Upper lobe of left lung (tissue), 6 donors: Measurements from ENCODE around the gene KRTAP15-1. TPM values are rescaled to one million over a fixed set of nuclear protein-coding genes. Genes with fewer than 3 reads are reported as not detected.

Experiments
- ATAC-seq, 2 donors: fragments of 200-7000 bp; cut with Tn5 transposase; one replicate each; pipeline ENCODE4 v1.9.1; 2022; ENCODE audit warnings: mild to moderate bottlenecking in 2 of 2, moderate library complexity in 2 of 2; ENCODE audit not compliant: low FRiP score in 2 of 2
- DNase-seq, 2 donors: peaks; one replicate each; pipeline ENCODE4 v3.0.0-alpha.2; 2019 to 2020
- H3K27ac ChIP-seq, 4 donors: fragments of 200-600 bp; sonication (generic); one replicate each; pipeline ENCODE4 v1.5.1; 2016 to 2019
- H3K27me3 ChIP-seq, 4 donors: fragments of 200-600 bp; sonication (generic); one replicate each; pipeline ENCODE4 v1.5.1; 2017 to 2019
- H3K36me3 ChIP-seq, 4 donors: fragments of 200-600 bp; sonication (generic); one replicate each; pipeline ENCODE4 v1.5.1; 2016 to 2019
- H3K4me1 ChIP-seq, 4 donors: fragments of 200-600 bp; sonication (generic); one replicate each; pipeline ENCODE4 v1.5.1; 2018 to 2019
- H3K4me3 ChIP-seq, 4 donors: fragments of 200-600 bp; sonication (generic); one replicate each; pipeline ENCODE4 v1.5.1; 2017 to 2019; ENCODE audit warnings: mild to moderate bottlenecking in 2 of 4, moderate library complexity in 1 of 4
- H3K9me3 ChIP-seq, 4 donors: fragments of 200-600 bp; sonication (generic); one replicate each; pipeline ENCODE4 v1.5.1; 2018 to 2019
- CTCF ChIP-seq, 6 experiments: fragments of 450-650 bp in 4 of 6; fragments of 200-600 bp in 2 of 6; sonication (generic) in 2 of 6; IDR thresholded peaks; one replicate each; pipeline ENCODE4 v1.5.1; 2016 to 2019; ENCODE audit warnings: antibody characterized with exemption in 6 of 6
- EP300 ChIP-seq, 4 donors: sonication (generic); formaldehyde crosslinking; IDR thresholded peaks; one replicate each; pipeline ENCODE4 v1.5.1; 2017; ENCODE audit warnings: antibody characterized with exemption in 4 of 4, control low read depth in 2 of 4
- POLR2A ChIP-seq, 4 donors: fragments of 450-650 bp; IDR thresholded peaks; one replicate each; pipeline ENCODE4 v1.5.1; 2016 to 2017; ENCODE audit warnings: antibody characterized with exemption in 4 of 4, mild to moderate bottlenecking in 2 of 4
- POLR2AphosphoS5 ChIP-seq, 2 donors: sonication (generic); formaldehyde crosslinking; IDR thresholded peaks; one replicate each; pipeline ENCODE4 v1.5.1; 2017; ENCODE audit warnings: antibody characterized with exemption in 2 of 2
- WGBS, 2 donors: methylation state at CpG; one replicate each; pipeline ENCODE4 v1.1.5; 2017 to 2018; 5-methylcytosine and 5-hydroxymethylcytosine counted together
- total RNA-seq, 6 donors: library from RNA; depleted of rRNA in 4 of 6; stranded (reverse); fragments of >200 nt in 4 of 6; gene quantifications; one replicate each; pipeline versions ENCODE4 v1.1.0 to v1.2.1, GENCODE V29; 2016 to 2021
- donor health status: DM: no; HTN: no; CAD: no; lungs with moderate emphysema.
- donor health status: DM: no; HTN: yes; CAD: no; lungs with severe emphysema.

KRTAP15-1 gene
- total RNA-seq, 6 donors from 2014 or later: not detected

DNA sequence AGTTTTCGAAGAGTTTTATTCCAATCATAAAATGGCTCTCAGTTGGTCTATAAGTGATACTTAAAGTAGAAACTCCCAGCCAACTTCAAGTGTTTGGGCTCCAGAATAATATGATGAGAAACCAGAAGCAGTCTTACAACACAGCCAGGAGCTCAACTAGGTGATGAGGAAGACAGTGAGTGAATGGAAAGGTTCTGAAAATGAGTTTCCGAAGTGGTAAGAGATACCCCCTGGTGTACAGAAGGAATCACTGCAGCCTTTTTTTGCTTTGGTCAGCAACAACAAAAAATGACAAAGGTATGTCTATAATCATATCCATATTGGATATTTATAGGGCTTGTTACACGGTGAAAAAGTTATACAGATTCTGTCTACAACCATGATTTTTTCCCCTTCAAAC lies 23.6 kb downstream of the KRTAP15-1 start:
- H3K9me3 ChIP-seq: no peaks in the 10 kb centered on the region
- ATAC-seq (no peak), DNase-seq (no peak)
- no peak overlapping the region for H3K4me3 ChIP-seq
- no peaks in the 10 kb centered on the region for H3K36me3 ChIP-seq
- no peak for TF ChIP-seq EP300 (IDR thresholded peaks at IDR 0.05)
- TF ChIP-seq CTCF (IDR thresholded peaks at IDR 0.05): peak in 1 of 6 experiments; percentile 23
- no peaks in the 10 kb centered on the region for H3K27me3 ChIP-seq
- H3K4me1 ChIP-seq: no peaks in the 10 kb centered on the region
- WGBS, 2 donors: 42 to 68% methylated on average over 3 of the region's 3 CpGs
- H3K27ac ChIP-seq: no peak overlapping the region

GRCh38 chr21:30468900-30469714 lies 29.0 kb downstream of the KRTAP15-1 start:
- no peaks in the 10 kb centered on the region for H3K27me3 ChIP-seq
- WGBS, 2 donors: 51 to 65% methylated on average over 6 of the region's 6 CpGs
- H3K36me3 ChIP-seq: no peaks in the 10 kb centered on the region
- DNase-seq (no peak), ATAC-seq (no peak)
- H3K9me3 ChIP-seq: no peaks in the 10 kb centered on the region
- H3K27ac ChIP-seq: no peak overlapping the region
- TF ChIP-seq POLR2A (IDR thresholded peaks at IDR 0.05) (no peak), POLR2AphosphoS5 (IDR thresholded peaks at IDR 0.05) (no peak), CTCF (IDR thresholded peaks at IDR 0.05) (no peak), EP300 (IDR thresholded peaks at IDR 0.05) (no peak)
- no peak overlapping the region for H3K4me3 ChIP-seq
- H3K4me1 ChIP-seq: no peaks in the 10 kb centered on the region

GRCh38 chr21:30478004-30478403 lies 37.9 kb downstream of the KRTAP15-1 start:
- H3K9me3 ChIP-seq: no peaks in the 10 kb centered on the region
- no peaks in the 10 kb centered on the region for H3K4me1 ChIP-seq
- ATAC-seq (no peak), DNase-seq (no peak)
- no peak overlapping the region for H3K27ac ChIP-seq
- no peak overlapping the region for H3K4me3 ChIP-seq
- H3K27me3 ChIP-seq: no peaks in the 10 kb centered on the region
- TF ChIP-seq CTCF (IDR thresholded peaks at IDR 0.05): no peak
- TF ChIP-seq POLR2AphosphoS5 (IDR thresholded peaks at IDR 0.05): no peak
- no peak for TF ChIP-seq POLR2A (IDR thresholded peaks at IDR 0.05)
- TF ChIP-seq EP300 (IDR thresholded peaks at IDR 0.05): no peak
- no peaks in the 10 kb centered on the region for H3K36me3 ChIP-seq
- WGBS, 2 donors: 25 to 41% methylated on average over 3 of the region's 3 CpGs

DNA sequence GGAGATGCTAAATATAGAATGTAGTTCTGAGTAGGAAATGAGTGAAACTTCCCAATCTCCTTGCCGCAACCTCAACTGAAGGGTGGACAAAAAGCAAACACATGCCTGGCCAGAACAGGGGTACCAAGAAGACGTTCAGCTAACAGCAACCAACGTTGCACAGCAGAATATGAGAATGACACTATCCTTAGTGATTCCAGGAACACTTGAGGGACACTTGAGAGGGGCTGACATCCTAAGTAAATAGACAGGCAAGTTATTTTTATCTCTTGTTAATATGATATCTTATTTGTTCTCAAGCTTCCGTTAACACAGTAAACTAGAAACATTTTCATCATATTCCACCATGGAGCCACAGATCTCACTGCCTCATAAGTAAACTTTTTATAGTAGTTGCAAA lies 39.2 kb downstream of the KRTAP15-1 start:
- H3K4me3 ChIP-seq: no peak overlapping the region
- H3K36me3 ChIP-seq: no peaks in the 10 kb centered on the region
- 40 to 44% methylated on average over 4 of the region's 4 CpGs for WGBS, 2 donors
- H3K4me1 ChIP-seq: no peaks in the 10 kb centered on the region
- H3K27ac ChIP-seq: no peak overlapping the region
- no peak for TF ChIP-seq EP300 (IDR thresholded peaks at IDR 0.05)
- TF ChIP-seq POLR2AphosphoS5 (IDR thresholded peaks at IDR 0.05): no peak
- TF ChIP-seq POLR2A (IDR thresholded peaks at IDR 0.05): no peak
- no peak for TF ChIP-seq CTCF (IDR thresholded peaks at IDR 0.05)
- DNase-seq (no peak), ATAC-seq (no peak)
- no peaks in the 10 kb centered on the region for H3K27me3 ChIP-seq
- no peaks in the 10 kb centered on the region for H3K9me3 ChIP-seq

GRCh38 chr21:30480145-30480544 lies 40.1 kb downstream of the KRTAP15-1 start, which contains the start of gene KRTAP19-1:
Gene KRTAP19-1, minus strand, starts transcription at chr21:30480367. Its CDS starts 50 bp downstream, at chr21:30480317.
- H3K27ac ChIP-seq: no peak within 1 kb of the TSS
- ATAC-seq: no peak

More at GRCh38 chr21:30480145-30480544, 40.1 kb downstream of the KRTAP15-1 start, which contains the start of gene KRTAP19-1:
- Histone ChIP-seq H3K4me3 (no peak within 1 kb of the TSS), H3K4me1 (no peaks in the 10 kb centered on the region), H3K9me3 (no peaks in the 10 kb centered on the region), H3K36me3 (no peaks in the 10 kb centered on the region), H3K27me3 (no peaks in the 10 kb centered on the region)
- DNase-seq: no peak
- TF ChIP-seq EP300 (IDR thresholded peaks at IDR 0.05) (no peak), CTCF (IDR thresholded peaks at IDR 0.05) (no peak), POLR2A (IDR thresholded peaks at IDR 0.05) (no peak), POLR2AphosphoS5 (IDR thresholded peaks at IDR 0.05) (no peak)
- WGBS, 2 donors: 86 to 94% methylated on average over 7 of the region's 7 CpGs
